Fibroblast of lung (primary cell): ENCODE results near the gene SPRR2A. TPM values are rescaled to one million over a fixed set of nuclear protein-coding genes. Genes with fewer than 3 reads are reported as not detected.
A peak's percentile ranks its signal among the peaks of the same experiment; 100 is the strongest.

Experiments
- DNase-seq, 2 donors: peaks; one replicate each; pipeline versions ENCODE4 v3.0.0 to v3.0.0-alpha.2; 2010; ENCODE audit warnings: low read depth in 2 of 2
- H2AFZ ChIP-seq: 2 replicates; pipeline ENCODE4 v1.5.1; 2012; ENCODE audit warnings: low read length, control low read depth, inconsistent platforms
- H3K27ac ChIP-seq: 2 replicates; pipeline ENCODE4 v1.5.1; 2011; ENCODE audit warnings: low read length, control low read depth; ENCODE audit not compliant: insufficient read depth
- H3K27me3 ChIP-seq: 2 replicates; pipeline ENCODE4 v1.5.1; 2011; ENCODE audit warnings: mild to moderate bottlenecking, low read length; ENCODE audit not compliant: control insufficient read depth, insufficient read depth
- H3K36me3 ChIP-seq: 2 replicates; pipeline ENCODE4 v1.5.1; 2011; ENCODE audit warnings: low read length; ENCODE audit not compliant: control insufficient read depth, insufficient read depth
- H3K4me1 ChIP-seq: 2 replicates; pipeline ENCODE4 v1.5.1; 2011; ENCODE audit warnings: low read length; ENCODE audit not compliant: control insufficient read depth, insufficient read depth; ENCODE audit errors: extremely low read depth
- H3K4me2 ChIP-seq: 2 replicates; pipeline ENCODE4 v1.5.1; 2011; ENCODE audit warnings: low read length, control low read depth; ENCODE audit not compliant: insufficient read depth; ENCODE audit errors: extremely low read depth
- H3K4me3 ChIP-seq, 4 experiments: fragments of 200-600 bp in 1 of 4; sonication (generic) in 1 of 4; replicated peaks in 1 of 4; 2 replicates each; pipeline ENCODE4 v1.5.1; 2011 to 2016; ENCODE audit warnings: low read length in 4 of 4, low read depth in 3 of 4, mild to moderate bottlenecking in 3 of 4, control low read depth in 2 of 4, inconsistent platforms in 1 of 4, mixed read lengths in 1 of 4; ENCODE audit not compliant: insufficient read depth in 1 of 4; ENCODE audit errors: control extremely low read depth in 1 of 4
- H3K79me2 ChIP-seq: 2 replicates; pipeline ENCODE4 v1.5.1; 2012; ENCODE audit warnings: mild to moderate bottlenecking, low read length, inconsistent platforms; ENCODE audit not compliant: control insufficient read depth, insufficient read depth
- H3K9ac ChIP-seq: 2 replicates; pipeline ENCODE4 v1.5.1; 2011; ENCODE audit warnings: mild to moderate bottlenecking, low read length, control low read depth; ENCODE audit not compliant: insufficient read depth
- H3K9me3 ChIP-seq: 2 replicates; pipeline ENCODE4 v1.5.1; 2012; ENCODE audit warnings: low read depth, low read length; ENCODE audit not compliant: control insufficient read depth, insufficient read depth
- H4K20me1 ChIP-seq: 2 replicates; pipeline ENCODE4 v1.5.1; 2011; ENCODE audit warnings: low read length; ENCODE audit not compliant: control insufficient read depth, insufficient read depth; ENCODE audit errors: extremely low read depth
- CTCF ChIP-seq, 2 donors: IDR thresholded peaks in 1 of 2; conservative IDR thresholded peaks in 1 of 2; 1 replicate in 1 of 2; 2 replicates in 1 of 2; pipeline ENCODE4 v1.5.1; 2011 to 2012; ENCODE audit warnings: low read length in 2 of 2, control low read depth in 1 of 2, inconsistent platforms in 1 of 2, low read depth in 1 of 2, mild to moderate bottlenecking in 1 of 2
- EZH2 ChIP-seq: IDR thresholded peaks from 2 replicates; pipeline ENCODE4 v1.5.1; 2012; ENCODE audit warnings: low read length, control low read depth, mild to moderate bottlenecking; ENCODE audit errors: missing control alignments
- polyA plus RNA-seq, 2 donors: library from polyadenylated mRNA; depleted of rRNA in 1 of 2; stranded (reverse) in 1 of 2; unstranded in 1 of 2; fragments of >200 nt; gene quantifications; 2 replicates each; pipeline ENCODE4 v1.2.1, GENCODE V29; 2011 to 2012; ENCODE audit warnings: missing spikeins in 1 of 2
- total RNA-seq: library from RNA; depleted of rRNA; stranded (reverse); fragments of >200 nt; gene quantifications from 2 replicates; pipeline ENCODE4 v1.2.1, GENCODE V29; 2014

The SPRR2A gene
- total and polyA plus RNA-seq, 2 donors (not counting 1 experiment from before 2014, with no cell fraction given), result not detected

DNA sequence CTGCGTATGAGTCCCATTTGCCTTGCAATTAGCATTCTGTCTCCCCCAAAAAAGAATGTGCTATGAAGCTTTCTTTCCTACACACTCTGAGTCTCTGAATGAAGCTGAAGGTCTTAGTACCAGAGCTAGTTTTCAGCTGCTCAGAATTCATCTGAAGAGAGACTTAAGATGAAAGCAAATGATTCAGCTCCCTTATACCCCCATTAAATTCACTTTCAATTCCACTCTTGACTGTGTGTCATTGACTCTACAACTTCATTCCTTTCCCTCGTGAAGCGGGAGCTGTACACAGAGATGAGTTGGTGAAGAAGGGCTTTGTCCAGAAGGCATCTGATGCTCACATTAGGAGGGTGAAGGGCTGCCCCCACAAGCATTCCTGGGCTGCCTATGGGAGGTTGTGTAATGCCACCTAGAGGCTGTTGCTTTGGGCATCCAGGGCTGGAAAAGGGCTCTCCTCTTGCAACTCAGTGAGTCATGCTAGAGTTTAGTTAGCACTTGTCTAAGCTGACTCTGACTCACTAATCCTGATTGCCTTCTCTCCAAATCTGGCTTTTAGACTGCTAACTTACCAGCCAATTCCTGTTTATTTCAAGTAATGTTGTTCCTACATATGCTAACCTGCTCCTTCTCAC, 24.5 kb downstream of the SPRR2A start:
- Histone ChIP-seq H3K4me3 (no peak overlapping the region), H3K27me3 (no peaks in the 10 kb centered on the region), H3K4me1 (no peaks in the 10 kb centered on the region), H4K20me1 (no peaks in the 10 kb centered on the region), H3K36me3 (no peaks in the 10 kb centered on the region), H3K9me3 (no peaks in the 10 kb centered on the region), H3K4me2 (no peak overlapping the region), H2AFZ (no peak overlapping the region), H3K9ac (no peak overlapping the region), H3K27ac (no peak overlapping the region), H3K79me2 (no peaks in the 10 kb centered on the region)
- DNase-seq, result peak; percentile 17 to 59
- TF ChIP-seq EZH2 (no peak), CTCF (conservative IDR thresholded peaks at IDR 0.05 in 1 of 2, IDR thresholded peaks at IDR 0.05 in 1 of 2; ENCODE audit: low read depth in 1 of 2, low read length in 2 of 2) (peak in 1 of 2 donors; percentile 19)

- no peaks in the 10 kb centered on the region for H3K36me3 ChIP-seq
- H2AFZ ChIP-seq, result no peak overlapping the region
- H3K4me2 ChIP-seq, result no peak overlapping the region
- H3K4me3 ChIP-seq, result no peak overlapping the region
- no peaks in the 10 kb centered on the region for H4K20me1 ChIP-seq
- DNase-seq, result no peak
- no peaks in the 10 kb centered on the region for H3K4me1 ChIP-seq
- H3K9me3 ChIP-seq, result no peaks in the 10 kb centered on the region
- H3K27me3 ChIP-seq, result no peaks in the 10 kb centered on the region
- H3K79me2 ChIP-seq, result no peaks in the 10 kb centered on the region
- no peak overlapping the region for H3K27ac ChIP-seq
- no peak overlapping the region for H3K9ac ChIP-seq
- TF ChIP-seq EZH2, result no peak
- no peak for TF ChIP-seq CTCF (conservative IDR thresholded peaks at IDR 0.05 in 1 of 2, IDR thresholded peaks at IDR 0.05 in 1 of 2; ENCODE audit: low read depth in 1 of 2, low read length in 2 of 2)
These were observed 25.2 kb downstream of the SPRR2A start for GRCh38 chr1:153032073-153032472.

- no peaks in the 10 kb centered on the region for H3K27me3 ChIP-seq
- DNase-seq, result no peak
- TF ChIP-seq EZH2 (no peak), CTCF (conservative IDR thresholded peaks at IDR 0.05 in 1 of 2, IDR thresholded peaks at IDR 0.05 in 1 of 2; ENCODE audit: low read depth in 1 of 2, low read length in 2 of 2) (no peak)
These were observed 26.4 kb downstream of the SPRR2A start, which contains the start of gene SPRR1B for GRCh38 chr1:153030895-153031294. TSS of gene SPRR1B (plus strand) at chr1:153031203. CDS start at chr1:153032346, 1,143 bp downstream.

More at GRCh38 chr1:153030895-153031294, 26.4 kb downstream of the SPRR2A start, which contains the start of gene SPRR1B:
- H2AFZ ChIP-seq, result no peak within 1 kb of the TSS
- no peaks in the 10 kb centered on the region for H4K20me1 ChIP-seq
- H3K36me3 ChIP-seq, result no peaks in the 10 kb centered on the region
- H3K4me2 ChIP-seq, result no peak within 1 kb of the TSS
- H3K4me1 ChIP-seq, result no peaks in the 10 kb centered on the region
- no peaks in the 10 kb centered on the region for H3K79me2 ChIP-seq
- H3K27ac ChIP-seq, result no peak within 1 kb of the TSS
- H3K4me3 ChIP-seq, result no peak within 1 kb of the TSS
- no peaks in the 10 kb centered on the region for H3K9me3 ChIP-seq
- H3K9ac ChIP-seq, result no peak within 1 kb of the TSS
